ENCODE data around the gene SH2D3C. TPM values are rescaled to one million over a fixed set of nuclear protein-coding genes. Genes with fewer than 3 reads are reported as not detected.

Gene SH2D3C
- total and polyA plus RNA-seq, 8 donors = 1.4 to 7.1 (median 2.5) TPM

- ATAC-seq = no peak
- peak in 1 of 6 donors; percentile 57 for DNase-seq
- WGBS, 2 donors = 94 to 97% methylated on average over 13 of the region's 13 CpGs
These were observed 55.5 kb downstream of the SH2D3C start for GRCh38 chr9:127723013-127723412.

GRCh38 chr9:127722055-127722745 lies 56.3 kb downstream of the SH2D3C start:
- Histone ChIP-seq H3K27me3 (no peaks in the 10 kb centered on the region), H3K9me3 (no peaks in the 10 kb centered on the region), H3K36me3 (no peaks in the 10 kb centered on the region), H3K4me3 (no peak overlapping the region), H3K27ac (no peak overlapping the region), H3K4me1 (no peaks in the 10 kb centered on the region)
- WGBS, 2 donors = 55 to 62% methylated on average over 12 of the region's 12 CpGs
- DNase-seq = peak in 1 of 6 donors; percentile 43
- intact Hi-C loops (cut with DNase I) = loop anchor here in 1 of 3 donors (10.0 kb wide), 1 partner anchor 197 kb away; no protein-coding TSS in a partner anchor
- no peak for FAIRE-seq
- TF ChIP-seq CTCF (IDR thresholded peaks at IDR 0.05) = no peak
- peak; percentile 8 to 41 (median 28) for ATAC-seq

More at GRCh38 chr9:127723013-127723412, 55.5 kb downstream of the SH2D3C start:
- TF ChIP-seq CTCF (IDR thresholded peaks at IDR 0.05) = no peak
- intact Hi-C loops (cut with DNase I) = loop anchor here in 1 of 3 donors (10.0 kb wide), 1 partner anchor 198 kb away; no protein-coding TSS in a partner anchor
- no peak for FAIRE-seq
- Histone ChIP-seq H3K36me3 (no peaks in the 10 kb centered on the region), H3K27ac (no peak overlapping the region), H3K27me3 (no peaks in the 10 kb centered on the region), H3K9me3 (no peaks in the 10 kb centered on the region), H3K4me1 (no peaks in the 10 kb centered on the region), H3K4me3 (no peak overlapping the region)

GRCh38 chr9:127721391-127721821 lies 57.1 kb downstream of the SH2D3C start:
- Histone ChIP-seq H3K4me1 (peaks cover 0 to under 1% (median 0%) of the 10 kb centered on the region in 3 donors), H3K27me3 (no peaks in the 10 kb centered on the region), H3K27ac (no peak overlapping the region), H3K4me3 (no peak overlapping the region), H3K36me3 (no peaks in the 10 kb centered on the region), H3K9me3 (no peaks in the 10 kb centered on the region)
- ATAC-seq (no peak), DNase-seq (peak in 1 of 6 donors; percentile 51), FAIRE-seq (no peak)
- no peak for TF ChIP-seq CTCF (IDR thresholded peaks at IDR 0.05)
- 64 to 81% methylated on average over 6 to 11 of the region's 11 CpGs for WGBS, 2 donors
- intact Hi-C loops (cut with DNase I) = loop anchor here in 1 of 3 donors (10.0 kb wide), 1 partner anchor 197 kb away; no protein-coding TSS in a partner anchor

GRCh38 chr9:127720865-127721227 lies 57.6 kb downstream of the SH2D3C start:
- Histone ChIP-seq H3K4me1 (peaks cover 0 to 6% (median 4%) of the 10 kb centered on the region in 3 donors), H3K27me3 (no peaks in the 10 kb centered on the region), H3K36me3 (no peaks in the 10 kb centered on the region), H3K4me3 (no peak overlapping the region), H3K9me3 (no peaks in the 10 kb centered on the region), H3K27ac (no peak overlapping the region)
- DNase-seq (no peak), ATAC-seq (no peak), FAIRE-seq (no peak)
- intact Hi-C loops (cut with DNase I) = loop anchor here in 1 of 3 donors (10.0 kb wide), 1 partner anchor 196 kb away; no protein-coding TSS in a partner anchor
- TF ChIP-seq CTCF (IDR thresholded peaks at IDR 0.05) = no peak

Measured in pancreas (tissue), 10 donors.